ENCODE data around the gene CCNI2. TPM values are rescaled to one million over a fixed set of nuclear protein-coding genes. Genes with fewer than 3 reads are reported as not detected.

Gene CCNI2
- total and polyA plus RNA-seq, 2 donors (not counting 3 experiments of a cell fraction or from before 2014, with no cell fraction given): 0.25 to 0.53 TPM

- Histone ChIP-seq H3K9ac (replicated peaks; ENCODE audit: extremely low read depth, insufficient read depth, low read length) (no peak overlapping the region), H3K9me1 (replicated peaks; ENCODE audit: control insufficient read depth, extremely low read depth, insufficient read depth, low read length) (no peaks in the 10 kb centered on the region), H3K4me2 (ENCODE audit: insufficient read depth, low read length) (no peak overlapping the region), H3K4me3 (replicated peaks in 1 of 3; ENCODE audit: insufficient read depth in 1 of 3, low read depth in 1 of 3, low read length in 3 of 3) (no peak overlapping the region), H3K9me3 (replicated peaks; ENCODE audit: control insufficient read depth, insufficient read depth, low read length) (no peaks in the 10 kb centered on the region), H2AFZ (ENCODE audit: low read depth, low read length) (no peak overlapping the region), H3K79me2 (ENCODE audit: control insufficient read depth, insufficient read depth, low read length) (no peaks in the 10 kb centered on the region), H4K20me1 (replicated peaks; ENCODE audit: control insufficient read depth, extremely low read depth, insufficient read depth, low read length) (no peaks in the 10 kb centered on the region), H3K27ac (ENCODE audit: insufficient read depth, low read depth, low read length) (no peak overlapping the region), H3K4me1 (ENCODE audit: control insufficient read depth, extremely low read depth, insufficient read depth, low read length) (no peaks in the 10 kb centered on the region), H3K27me3 (ENCODE audit: control insufficient read depth in 2 of 2, insufficient read depth in 2 of 2, low read length in 2 of 2) (no peaks in the 10 kb centered on the region), H3K36me3 (ENCODE audit: control insufficient read depth in 2 of 2, extremely low read depth in 1 of 2, insufficient read depth in 2 of 2, low read length in 2 of 2) (no peaks in the 10 kb centered on the region)
- DNase-seq (ENCODE audit: low read depth, low spot score): no peak
- no peak for FAIRE-seq
- TF ChIP-seq EZH2 (IDR thresholded peaks at IDR 0.05; ENCODE audit: borderline replicate concordance, low read depth, low read length, severe bottlenecking) (no peak), MYC (IDR thresholded peaks at IDR 0.05; ENCODE audit: low read depth, low read length) (no peak), POLR2A (IDR thresholded peaks at IDR 0.05; ENCODE audit: low read depth, low read length) (no peak), GATA2 (IDR thresholded peaks at IDR 0.05; ENCODE audit: insufficient read depth, insufficient read length, low read depth, low read length) (no peak), JUN (IDR thresholded peaks at IDR 0.05; ENCODE audit: borderline replicate concordance, insufficient read depth, insufficient read length, low read depth) (no peak), POLR2AphosphoS5 (IDR thresholded peaks at IDR 0.05; ENCODE audit: insufficient read depth, low read depth, low read length) (no peak), FOS (IDR thresholded peaks at IDR 0.05; ENCODE audit: borderline replicate concordance, insufficient read depth, low read length) (no peak), MAX (IDR thresholded peaks at IDR 0.05; ENCODE audit: insufficient read depth, insufficient read length) (no peak)
- TF ChIP-seq, protein P1, sequence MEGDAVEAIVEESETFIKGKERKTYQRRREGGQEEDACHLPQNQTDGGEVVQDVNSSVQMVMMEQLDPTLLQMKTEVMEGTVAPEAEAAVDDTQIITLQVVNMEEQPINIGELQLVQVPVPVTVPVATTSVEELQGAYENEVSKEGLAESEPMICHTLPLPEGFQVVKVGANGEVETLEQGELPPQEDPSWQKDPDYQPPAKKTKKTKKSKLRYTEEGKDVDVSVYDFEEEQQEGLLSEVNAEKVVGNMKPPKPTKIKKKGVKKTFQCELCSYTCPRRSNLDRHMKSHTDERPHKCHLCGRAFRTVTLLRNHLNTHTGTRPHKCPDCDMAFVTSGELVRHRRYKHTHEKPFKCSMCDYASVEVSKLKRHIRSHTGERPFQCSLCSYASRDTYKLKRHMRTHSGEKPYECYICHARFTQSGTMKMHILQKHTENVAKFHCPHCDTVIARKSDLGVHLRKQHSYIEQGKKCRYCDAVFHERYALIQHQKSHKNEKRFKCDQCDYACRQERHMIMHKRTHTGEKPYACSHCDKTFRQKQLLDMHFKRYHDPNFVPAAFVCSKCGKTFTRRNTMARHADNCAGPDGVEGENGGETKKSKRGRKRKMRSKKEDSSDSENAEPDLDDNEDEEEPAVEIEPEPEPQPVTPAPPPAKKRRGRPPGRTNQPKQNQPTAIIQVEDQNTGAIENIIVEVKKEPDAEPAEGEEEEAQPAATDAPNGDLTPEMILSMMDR (IDR thresholded peaks at IDR 0.05; ENCODE audit: extremely low read depth in 1 of 2, insufficient read depth in 1 of 2, low read depth in 1 of 2, low read length in 2 of 2): no peak
- CTCF ChIA-PET: interaction anchor here (2.9 to 6.7 kb wide), 3 partner anchors 19 to 67 kb away, joined by 13 to 179 read pairs (median 15); no protein-coding TSS in a partner anchor
- intact Hi-C loops (cut with micrococcal nuclease) (no loop called here), dilution Hi-C loops (cut with MboI; ENCODE audit: extremely low pct_ligation_motif_present, low sequenced_read_pairs) (no loop called here)
- POLR2A ChIA-PET: no interaction called here
- no TSS peak for BruUV-seq (replicated peaks)
These were observed 5.4 kb downstream of the CCNI2 start for GRCh38 chr5:132752581-132753125.
